OCI-M1 (cell line): ENCODE data around the gene AGPS.
"Not testable (repeated sequence)": the region's sequence is repeated elsewhere in the genome, so short reads cannot be mapped to it uniquely, and the experiment has no call there.

Experiments used
- DNase-seq: peaks from one replicate; lab custom pipeline; 2025; lab: John Stamatoyannopoulos, UW

Gene AGPS

GRCh38 chr2:177530561-177530960 is 138.0 kb downstream of the AGPS start:
- no peak for DNase-seq

- no peak for DNase-seq
These were observed 139.1 kb downstream of the AGPS start for GRCh38 chr2:177531706-177532105.

GRCh38 chr2:177532567-177532966 is 140.0 kb downstream of the AGPS start:
- no peak for DNase-seq

GRCh38 chr2:177533253-177533652 is 140.7 kb downstream of the AGPS start:
- DNase-seq = no peak

GRCh38 chr2:177535000-177535399 is 142.4 kb downstream of the AGPS start:
- no peak for DNase-seq

- no peak for DNase-seq
These were observed 143.5 kb downstream of the AGPS start for GRCh38 chr2:177535958-177536504.

- DNase-seq = no peak
These were observed 144.6 kb downstream of the AGPS start for GRCh38 chr2:177537213-177537612.

- no peak for DNase-seq
These were observed 145.1 kb downstream of the AGPS start for GRCh38 chr2:177537636-177538035.

- DNase-seq = no peak
These were observed 145.8 kb downstream of the AGPS start for GRCh38 chr2:177538323-177538722.

- no peak for DNase-seq
These were observed 147.7 kb downstream of the AGPS start for GRCh38 chr2:177540283-177540682.

GRCh38 chr2:177541258-177541991 is 148.9 kb downstream of the AGPS start:
- DNase-seq = no peak

GRCh38 chr2:177542396-177542795 is 149.8 kb downstream of the AGPS start:
- no peak for DNase-seq

- DNase-seq = no peak
These were observed 150.6 kb downstream of the AGPS start for GRCh38 chr2:177543007-177543760.

- DNase-seq = no peak
These were observed 152.6 kb downstream of the AGPS start for GRCh38 chr2:177545143-177545542.

- no peak for DNase-seq
These were observed 153.5 kb downstream of the AGPS start for GRCh38 chr2:177545981-177546585.

- no peak for DNase-seq
These were observed 154.5 kb downstream of the AGPS start for GRCh38 chr2:177547122-177547521.

GRCh38 chr2:177547772-177548171 is 155.2 kb downstream of the AGPS start:
- no peak for DNase-seq

- no peak for DNase-seq
These were observed 156.1 kb downstream of the AGPS start for GRCh38 chr2:177548636-177549035.

- peak; percentile 63 for DNase-seq
These were observed 156.6 kb downstream of the AGPS start for GRCh38 chr2:177549171-177549570.

- peak; percentile 15 for DNase-seq
These were observed 158.0 kb downstream of the AGPS start for GRCh38 chr2:177550264-177551200.

GRCh38 chr2:177551360-177551759 is 158.8 kb downstream of the AGPS start:
- not testable (repeated sequence) for DNase-seq

- DNase-seq = no peak
These were observed 159.4 kb downstream of the AGPS start for GRCh38 chr2:177551989-177552421.
